ENCODE data around the gene CD37.
A peak's percentile ranks its signal among the peaks of the same experiment; 100 is the strongest.
"Not testable (repeated sequence)": the region's sequence is repeated elsewhere in the genome, so short reads cannot be mapped to it uniquely, and the experiment has no call there.

Gene CD37

DNA sequence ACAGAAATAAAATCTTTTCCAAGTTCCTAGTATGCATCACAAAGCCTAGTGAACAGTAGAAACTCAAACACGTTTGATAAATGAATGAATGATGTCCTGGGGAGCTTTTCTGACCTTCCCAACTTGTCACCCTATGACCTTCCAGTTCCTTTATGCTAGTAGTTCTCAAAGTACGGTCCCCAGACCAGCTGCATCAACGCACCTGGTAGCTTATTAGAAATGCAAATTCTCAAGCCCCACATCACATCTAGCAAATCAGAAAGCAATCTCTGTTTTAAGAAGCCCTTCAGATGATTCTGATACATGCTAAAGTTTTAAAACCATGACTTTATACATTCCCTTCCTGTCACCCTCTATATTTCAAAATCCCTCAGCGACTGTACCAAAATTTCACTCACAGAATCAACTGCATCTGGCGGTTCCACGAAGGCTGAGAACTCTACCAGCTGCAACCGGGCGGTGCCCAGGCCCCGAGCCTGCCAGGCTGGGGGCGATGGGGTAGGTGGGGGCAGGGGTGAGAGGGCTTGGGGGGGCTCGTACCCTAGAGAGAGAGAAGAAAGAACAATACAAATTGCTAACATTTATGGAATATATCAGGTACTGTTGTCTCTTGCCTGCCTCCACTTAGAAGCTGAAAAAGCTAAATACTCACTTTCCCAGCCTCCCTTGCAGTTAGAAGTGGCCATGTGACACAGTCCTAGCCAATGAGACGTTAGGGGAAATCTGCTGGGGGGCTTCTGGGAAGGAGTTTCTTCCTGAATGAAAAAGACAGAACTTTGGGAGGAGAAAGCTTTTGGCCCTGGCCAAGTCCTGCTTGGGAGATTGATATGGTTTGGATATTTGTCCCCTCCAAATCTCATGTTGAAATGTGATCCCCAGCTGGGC lies 13.3 kb downstream of the CD37 start:
- no peak for DNase-seq

DNA sequence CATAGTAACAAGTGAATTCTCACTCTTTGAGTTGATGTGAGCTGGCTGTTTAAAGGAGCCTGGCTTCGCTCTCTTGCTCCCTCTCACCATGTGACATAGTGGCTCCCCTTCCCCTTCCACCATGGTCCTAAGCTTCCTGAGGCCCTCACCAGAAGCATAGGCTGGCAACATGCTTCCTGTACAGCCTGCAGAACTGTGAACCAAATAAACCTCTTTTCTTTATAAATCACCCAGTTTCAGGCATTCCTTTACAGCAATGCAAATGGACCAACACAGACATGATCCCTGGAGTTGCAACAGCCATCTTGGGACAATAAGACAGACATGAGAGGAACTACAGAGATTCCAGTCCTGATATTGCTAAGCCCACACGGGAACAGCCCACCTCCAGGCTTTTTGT lies 14.4 kb downstream of the CD37 start:
- no peak for DNase-seq

DNA sequence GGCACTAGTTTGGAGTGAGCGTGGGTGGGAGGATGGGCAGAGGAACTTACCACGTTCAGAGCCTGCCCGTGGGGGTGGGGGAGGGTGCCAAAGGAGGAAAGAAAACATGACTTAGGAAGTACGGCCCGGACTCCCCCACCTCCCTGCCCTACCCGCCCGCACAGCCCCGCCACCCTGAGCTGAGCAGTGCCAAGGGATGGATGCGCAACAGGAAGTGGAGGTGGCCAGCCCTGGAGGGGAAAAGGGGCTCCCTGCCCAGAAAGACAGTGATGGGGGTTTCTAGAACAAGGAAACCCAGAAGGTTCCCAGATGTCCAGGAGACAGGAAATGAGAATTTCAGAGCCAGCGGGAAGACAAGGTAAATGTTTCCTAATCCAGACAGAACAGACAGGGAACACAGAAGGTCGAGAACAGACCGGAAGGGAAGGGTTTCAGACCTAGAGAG lies 20.7 kb downstream of the CD37 start:
- no peak for DNase-seq

DNA sequence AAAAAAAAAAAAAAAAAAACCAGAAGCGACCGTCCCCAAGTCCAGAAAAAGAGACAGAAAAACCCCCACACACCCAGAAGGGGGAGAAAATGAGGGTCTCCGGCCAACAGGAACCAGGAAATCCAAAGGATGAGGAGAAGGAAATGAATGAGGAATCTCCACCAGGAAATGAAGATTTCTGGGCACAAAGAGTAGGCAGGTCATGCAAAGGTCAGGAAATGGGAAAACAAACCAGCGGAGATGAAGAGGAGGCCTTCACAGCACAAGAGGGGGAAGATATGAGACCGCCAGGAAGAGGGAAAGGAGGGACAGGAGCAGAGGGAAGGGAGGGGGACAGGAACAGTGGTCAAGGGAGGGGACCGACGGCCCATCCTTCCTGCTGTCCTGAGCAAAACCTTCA lies 21.2 kb downstream of the CD37 start:
- DNase-seq, result no peak

DNA sequence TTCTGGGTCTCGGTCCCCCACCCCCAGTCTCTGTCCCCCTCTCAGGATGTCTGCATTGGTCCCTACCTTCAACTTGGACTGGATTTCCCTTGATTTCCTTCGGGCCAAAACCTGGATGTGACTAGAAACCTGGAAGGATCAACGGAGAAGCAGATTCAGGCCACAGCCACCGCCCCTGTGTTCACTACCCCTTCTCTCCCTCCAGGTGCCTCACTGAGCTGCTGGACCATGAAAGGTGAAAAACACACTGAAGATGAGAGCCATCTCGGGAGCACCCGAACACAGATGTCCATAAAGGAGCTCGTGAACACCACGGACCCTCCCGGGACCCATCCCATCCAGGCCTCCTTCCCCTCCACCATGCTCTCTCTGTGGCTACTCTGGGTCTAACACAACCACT lies 22.0 kb downstream of the CD37 start:
- DNase-seq, result no peak

DNA sequence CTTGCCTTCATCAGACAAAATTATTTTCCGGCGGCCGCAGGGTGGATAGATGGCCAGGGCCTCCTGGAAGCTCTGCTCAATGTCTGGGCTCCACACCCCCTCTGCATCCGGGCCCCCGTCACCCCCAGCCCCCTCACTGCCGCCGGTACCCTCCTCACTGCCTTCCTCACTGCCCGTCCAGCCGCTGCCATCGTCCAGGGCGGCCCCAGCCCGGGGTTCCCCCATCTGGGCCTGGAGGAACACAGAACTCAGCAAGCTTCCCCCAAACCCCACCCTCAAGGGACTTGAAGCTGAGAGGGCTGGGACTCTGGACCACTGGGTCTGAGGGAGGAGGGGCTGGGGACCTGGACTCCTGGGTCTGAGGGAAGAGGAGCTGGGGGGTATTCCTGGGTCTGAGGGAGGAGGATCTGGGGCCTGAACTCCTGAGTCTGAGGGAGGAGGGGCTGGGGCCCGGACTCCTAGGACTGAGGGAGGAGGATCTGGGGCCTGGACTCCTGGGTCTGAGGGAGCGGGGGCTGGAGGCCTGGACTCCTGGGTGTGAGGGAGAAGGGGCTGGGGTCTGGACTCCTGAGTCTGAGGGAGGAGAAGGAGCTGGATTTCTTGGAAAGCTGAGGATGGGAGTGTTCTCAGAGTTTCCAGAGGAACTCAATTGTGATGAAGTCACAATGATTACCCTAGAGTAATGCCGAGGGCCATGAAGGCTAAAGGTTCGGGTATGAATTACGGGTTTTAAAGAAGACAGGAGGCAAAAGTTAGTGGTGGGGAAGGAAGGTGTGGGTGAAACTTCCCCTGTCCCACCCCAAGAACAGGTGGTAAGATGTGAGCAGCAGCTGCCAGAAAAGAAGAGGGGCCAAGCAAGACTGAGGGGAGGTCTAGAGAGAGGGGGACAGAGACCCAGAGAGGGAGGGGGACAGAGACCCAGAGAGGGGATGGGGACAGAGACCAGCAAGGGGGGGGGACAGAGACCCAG lies 24.9 kb downstream of the CD37 start:
- DNase-seq, result no peak

DNA sequence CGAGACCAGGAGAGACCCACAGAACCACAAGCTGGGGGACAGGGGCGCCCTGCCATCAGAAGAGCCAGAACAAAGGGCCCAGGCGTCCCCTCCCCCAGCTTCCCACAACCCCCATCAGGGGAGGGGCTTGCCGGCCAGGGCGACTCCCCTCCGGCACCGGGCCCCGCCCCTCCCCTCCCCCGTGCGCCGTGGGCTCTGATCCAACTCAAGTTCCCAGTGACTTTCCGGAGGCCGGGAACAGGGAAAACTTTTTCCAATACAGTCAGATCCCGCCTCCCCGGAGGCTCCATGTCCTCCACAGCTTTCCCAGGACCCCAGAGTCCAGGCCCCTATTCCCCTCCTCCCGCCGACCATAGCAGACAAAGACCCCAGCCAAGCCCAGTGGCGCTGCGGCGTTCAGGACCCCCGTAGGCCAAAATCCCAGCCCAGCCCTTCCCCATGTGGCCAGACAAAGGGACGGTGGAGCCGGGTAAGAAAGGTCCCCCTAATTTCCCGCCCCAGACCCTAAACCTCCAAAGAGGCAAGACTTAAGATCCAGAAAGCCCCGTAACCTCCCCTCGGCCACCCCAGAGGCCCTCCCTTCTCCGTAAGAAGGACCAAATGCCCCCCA lies 26.3 kb downstream of the CD37 start:
- no peak for DNase-seq

DNA sequence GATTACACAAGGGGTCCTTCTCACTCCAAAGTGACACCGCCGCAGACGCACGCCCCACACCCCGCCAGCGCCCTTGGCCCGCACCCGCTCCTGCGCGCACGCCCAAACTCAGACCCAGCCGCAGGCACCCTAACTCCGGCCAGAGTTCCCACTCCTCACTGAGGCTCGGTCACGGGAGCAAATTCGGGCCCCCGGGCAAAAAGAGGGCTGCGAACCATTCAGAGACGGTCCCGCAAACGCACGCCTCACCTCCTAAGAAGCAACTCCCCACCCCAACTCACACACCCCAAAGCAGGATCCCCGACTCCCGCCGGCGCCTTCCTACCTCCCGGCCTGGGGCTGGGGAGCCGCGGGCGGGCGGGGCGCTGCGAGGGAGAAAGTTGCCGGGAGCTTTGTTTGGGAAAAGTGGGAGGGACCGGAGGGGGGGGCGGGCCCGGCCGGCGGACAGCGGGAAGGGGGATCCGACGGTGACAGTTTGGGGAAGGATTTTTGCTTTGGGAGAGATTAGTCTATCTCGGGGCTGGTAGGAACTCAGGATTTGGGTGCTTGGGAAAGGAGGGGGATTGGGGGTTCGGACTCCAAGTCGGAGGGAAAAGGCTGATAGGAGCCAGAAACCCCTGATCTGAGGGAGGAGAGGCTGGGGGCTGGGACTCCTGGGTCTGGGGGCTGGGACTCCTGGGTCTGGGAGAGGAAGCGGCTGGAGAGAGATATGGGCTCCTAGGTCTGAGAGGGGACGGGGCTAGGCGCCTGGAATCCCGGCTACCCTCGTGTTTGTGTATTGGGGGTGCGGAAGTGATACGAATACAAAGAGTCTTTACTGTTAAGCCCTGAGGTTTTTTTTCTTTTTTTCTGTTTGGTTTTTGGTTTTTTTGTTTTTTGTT lies 27.1 kb downstream of the CD37 start, which contains the start of gene TEAD2:
Gene TEAD2 (minus strand): TSS at position 369 of the 881 bp plus-strand sequence. CDS start 2,341 bp downstream, outside the sequence.
- no peak for DNase-seq

DNA sequence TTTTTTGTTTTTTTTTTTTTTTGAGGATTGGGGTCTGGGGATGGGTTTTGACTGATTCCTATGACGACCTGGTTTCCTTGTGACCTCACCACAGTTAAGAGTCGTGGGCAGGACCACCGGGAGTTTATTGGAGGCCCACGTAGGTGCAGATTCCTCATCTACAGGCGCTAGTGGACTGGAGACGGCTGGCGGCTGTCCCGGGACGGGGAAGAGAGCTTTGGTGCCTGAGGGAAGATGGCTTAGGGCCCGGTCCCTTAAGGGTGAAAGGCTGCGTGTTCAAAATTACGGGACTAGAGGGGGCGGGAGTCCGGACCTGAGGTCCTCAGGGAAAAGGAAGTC lies 27.7 kb downstream of the CD37 start:
- no peak for DNase-seq

DNA sequence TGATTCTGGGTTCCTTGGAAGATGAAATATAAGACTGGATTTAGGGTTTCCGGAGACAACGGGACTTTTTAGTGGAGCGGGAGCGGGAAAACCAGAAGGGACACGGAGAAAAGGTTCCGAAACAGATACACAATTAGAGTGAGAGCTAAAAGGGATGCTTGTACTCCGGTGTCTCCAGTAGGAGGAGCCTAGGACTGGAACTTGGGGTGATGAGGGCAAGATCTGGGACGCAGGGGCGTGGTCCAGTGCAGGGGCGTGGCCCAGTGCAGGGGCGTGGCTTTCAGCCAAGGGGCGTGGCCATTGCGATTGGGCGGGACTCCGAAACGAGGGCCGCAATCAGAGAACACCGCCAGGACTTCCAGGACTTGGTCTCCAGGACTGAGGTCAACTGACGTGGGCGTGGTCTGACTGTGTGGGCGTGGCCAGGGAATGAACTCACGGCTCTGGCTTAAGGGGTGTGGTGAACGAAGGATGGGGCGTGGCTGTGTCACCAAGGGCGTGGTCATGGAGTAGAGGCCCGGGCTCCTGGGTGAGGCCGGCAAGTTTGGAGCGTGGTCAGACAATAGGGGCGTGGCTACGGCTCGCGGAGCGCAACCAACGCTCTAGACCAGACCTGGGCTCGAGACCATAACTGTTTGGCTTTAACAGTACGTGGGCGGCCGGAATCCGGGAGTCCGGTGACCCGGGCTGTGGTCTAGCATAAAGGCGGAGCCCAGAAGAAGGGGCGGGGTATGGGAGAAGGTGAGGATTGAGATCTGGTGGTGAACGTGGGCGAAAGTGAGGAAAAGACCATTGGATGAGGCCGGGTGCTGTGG lies 28.3 kb downstream of the CD37 start, which contains the start of gene DKKL1:
Gene DKKL1 (plus strand): TSS at position 610 of the 815 bp plus-strand sequence. CDS start 122 bp downstream, at position 732.
- peak; percentile 59 for DNase-seq

DNA sequence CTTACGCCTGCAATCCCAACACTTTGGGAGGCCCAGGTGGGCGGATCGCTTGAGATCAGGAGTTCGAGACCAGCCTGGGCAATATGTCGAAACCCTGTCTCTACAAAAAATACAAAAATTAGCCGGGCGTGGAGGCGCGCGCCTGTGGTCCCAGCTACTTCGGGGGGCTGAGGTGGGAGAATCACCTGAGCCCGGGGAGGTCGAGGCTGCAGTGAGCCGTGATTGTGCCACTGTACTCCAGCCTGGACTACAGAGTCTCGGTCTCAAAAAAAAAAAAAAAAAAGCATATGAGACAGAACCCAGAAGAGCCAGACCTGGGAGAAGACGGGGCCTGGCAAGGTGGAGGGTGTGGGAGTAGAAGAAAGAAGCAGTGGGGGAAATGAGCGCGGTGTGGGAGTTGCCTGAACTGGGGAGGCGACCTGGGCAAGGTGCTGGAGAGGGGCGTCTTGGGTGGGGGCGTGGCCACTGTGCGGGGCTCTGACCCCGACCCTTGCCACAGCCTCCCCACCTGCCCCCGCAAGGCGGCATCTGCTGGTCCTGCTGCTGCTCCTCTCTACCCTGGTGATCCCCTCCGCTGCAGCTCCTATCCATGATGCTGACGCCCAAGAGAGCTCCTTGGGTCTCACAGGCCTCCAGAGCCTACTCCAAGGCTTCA lies 29.0 kb downstream of the CD37 start:
- no peak for DNase-seq

DNA sequence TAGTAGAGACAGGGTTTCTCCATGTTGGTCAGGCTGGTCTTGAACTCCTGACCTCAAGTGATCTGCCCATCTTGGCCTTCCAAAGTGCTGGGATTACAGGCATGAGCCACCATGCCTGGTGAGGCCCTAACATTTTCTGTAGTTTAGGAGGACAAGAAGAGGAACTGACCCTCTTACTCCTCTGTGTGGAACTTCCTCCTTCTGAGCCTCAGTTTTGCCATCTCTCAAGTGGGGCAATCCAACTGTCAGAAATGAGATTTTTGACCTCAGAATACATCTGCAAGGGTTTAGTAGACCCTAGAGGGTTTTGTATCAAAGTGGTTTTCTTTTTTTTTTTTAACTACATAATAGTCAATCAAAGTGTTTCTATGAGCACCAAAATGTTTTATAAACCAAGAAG lies 30.9 kb downstream of the CD37 start:
- no peak for DNase-seq

DNA sequence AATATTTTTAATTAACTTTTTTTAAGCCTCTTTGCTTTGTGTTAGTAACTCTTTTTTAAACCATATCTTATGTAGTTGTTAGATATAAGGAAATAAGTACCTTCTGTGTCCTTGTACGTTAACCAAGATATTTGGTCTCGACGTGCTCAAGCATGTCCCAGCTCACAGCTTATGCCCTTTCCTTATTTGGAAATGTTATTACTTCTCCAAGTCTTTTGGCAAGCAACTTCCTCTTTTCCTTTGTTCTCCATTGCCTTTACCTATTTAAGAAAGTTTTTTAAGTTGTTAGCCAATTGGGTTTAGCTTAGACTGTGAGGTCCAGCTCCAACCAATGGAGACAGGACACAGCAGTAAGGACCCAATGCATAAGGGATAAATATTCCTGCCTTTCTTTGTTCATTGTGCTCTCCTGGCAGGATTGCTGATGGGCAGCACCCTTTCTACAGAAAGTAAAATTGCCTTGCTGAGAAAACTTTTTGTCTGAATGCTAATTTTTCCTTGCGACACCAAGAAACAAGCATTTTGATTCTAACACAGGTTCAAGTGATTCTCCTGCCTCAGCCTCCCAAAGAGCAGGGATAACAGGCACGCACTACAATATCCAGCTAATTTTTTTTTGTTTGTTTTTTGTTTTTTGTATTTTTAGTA lies 33.6 kb downstream of the CD37 start:
- no peak for DNase-seq

DNA sequence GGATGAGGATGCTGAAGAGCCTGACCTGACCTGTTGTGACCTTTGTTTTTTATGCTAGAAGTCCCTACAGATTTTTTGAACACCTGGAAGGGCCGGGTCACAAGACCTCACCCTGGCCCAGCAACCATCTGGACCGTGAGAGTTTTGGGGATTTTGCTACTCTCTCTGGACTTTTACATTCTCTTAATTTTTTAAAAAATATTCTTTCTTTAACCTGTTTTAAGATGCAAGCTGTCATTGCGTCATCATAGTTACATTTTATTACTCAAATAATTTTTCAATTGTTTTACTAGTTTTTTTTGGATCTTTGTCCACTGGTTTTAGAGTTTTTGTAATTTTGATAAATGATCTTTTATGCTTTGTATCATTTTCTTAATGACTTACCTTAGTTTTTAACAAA lies 36.0 kb downstream of the CD37 start:
- DNase-seq, result no peak

DNA sequence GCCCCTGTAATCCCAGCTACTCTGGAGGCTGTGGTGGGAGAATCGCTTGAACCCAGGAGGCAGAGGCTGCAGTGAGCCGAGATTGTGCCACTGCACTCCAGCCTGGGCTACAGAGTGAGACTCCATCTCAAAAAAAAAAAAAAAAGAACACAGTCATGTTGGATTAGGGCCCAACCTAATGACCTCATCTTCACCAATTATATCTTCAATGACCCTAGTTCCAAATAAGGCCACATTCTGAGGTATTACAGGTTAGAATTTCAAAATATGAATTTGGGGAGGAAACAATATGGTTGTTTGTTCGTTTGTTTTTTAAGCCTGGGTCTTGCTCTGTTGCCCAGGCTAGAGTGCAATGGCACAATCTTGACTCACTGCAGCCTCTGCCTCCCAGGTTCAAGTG lies 38.0 kb downstream of the CD37 start:
- not testable (repeated sequence) for DNase-seq

DNA sequence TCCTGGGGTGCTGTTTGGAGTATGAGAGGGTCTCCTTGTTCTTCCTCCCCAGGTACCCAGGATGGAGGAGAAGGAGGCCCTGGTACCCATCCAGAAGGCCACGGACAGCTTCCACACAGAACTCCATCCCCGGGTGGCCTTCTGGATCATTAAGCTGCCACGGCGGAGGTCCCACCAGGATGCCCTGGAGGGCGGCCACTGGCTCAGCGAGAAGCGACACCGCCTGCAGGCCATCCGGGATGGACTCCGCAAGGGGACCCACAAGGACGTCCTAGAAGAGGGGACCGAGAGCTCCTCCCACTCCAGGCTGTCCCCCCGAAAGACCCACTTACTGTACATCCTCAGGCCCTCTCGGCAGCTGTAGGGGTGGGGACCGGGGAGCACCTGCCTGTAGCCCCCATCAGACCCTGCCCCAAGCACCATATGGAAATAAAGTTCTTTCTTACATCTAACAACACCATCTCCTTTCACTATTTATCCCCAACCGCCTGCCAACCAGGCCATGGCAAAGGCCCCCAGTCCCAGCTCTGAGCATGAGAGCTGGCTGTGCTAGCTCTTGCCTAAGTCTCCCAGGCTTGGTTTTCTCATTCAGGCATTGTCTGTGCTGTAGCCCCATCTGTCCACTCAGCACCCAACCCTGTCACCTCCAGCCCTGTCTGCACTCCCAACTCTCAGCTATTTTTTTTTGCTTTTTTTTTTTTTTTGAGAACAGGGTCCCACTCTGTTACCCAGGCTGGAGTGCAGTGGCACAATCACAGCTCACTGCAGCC lies 39.6 kb downstream of the CD37 start:
- DNase-seq, result no peak

DNA sequence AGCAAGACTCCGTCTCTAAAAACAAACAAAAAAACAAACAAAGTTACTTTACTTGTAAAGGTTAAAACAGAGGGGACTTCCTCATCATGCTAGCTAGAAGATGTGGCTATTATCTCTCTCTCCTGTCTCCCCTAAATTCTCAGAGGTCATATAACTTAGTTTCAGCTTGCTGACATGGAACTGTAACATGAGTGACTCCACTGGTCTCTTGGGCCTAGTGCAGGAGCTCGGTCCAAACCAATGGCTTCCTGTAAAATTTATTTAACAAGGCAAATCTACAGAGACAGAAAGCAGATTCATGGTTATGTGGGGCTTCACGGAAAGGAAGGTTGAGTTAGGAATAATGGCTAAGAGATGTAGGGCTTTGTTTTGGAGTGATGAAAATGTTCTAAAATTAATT lies 43.3 kb downstream of the CD37 start:
- DNase-seq, result no peak

DNA sequence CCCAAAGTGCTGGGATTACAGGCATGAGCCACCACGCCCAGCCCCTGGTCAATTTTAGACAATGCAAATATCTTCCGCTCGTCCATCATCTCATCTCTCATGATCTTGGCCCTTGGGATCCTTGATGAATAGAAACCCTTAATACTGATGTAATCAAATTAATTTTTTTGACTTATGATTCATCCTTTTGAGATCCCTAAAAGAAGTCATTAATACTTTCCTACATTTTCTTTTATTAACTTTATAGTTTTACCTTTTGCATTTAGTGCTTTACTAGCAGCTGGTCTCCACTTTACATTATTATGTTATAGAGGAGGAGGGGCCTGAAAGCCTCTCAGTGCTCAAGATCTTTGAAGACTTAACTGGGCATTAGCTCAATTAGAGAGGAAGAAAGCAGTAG lies 45.2 kb downstream of the CD37 start:
- no peak for DNase-seq

DNA sequence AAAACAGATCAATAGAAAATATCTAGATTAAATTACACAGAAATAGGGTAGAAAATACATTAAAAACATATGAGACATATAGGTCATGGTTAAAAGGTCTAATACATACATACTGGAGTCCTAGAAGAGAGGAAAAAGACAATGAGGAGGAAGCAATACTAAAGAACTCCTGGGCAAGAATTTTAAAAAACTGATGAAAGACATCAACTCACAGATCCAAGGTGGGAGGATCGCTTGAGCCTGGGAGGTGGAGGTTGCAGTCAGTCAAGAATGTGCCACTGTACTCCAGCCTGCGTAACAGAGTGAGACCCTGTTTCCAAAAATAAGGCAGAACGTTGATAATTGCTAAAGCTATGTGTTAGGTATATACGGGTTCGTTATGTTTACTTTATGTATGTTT lies 47.4 kb downstream of the CD37 start:
- DNase-seq, result no peak

Measured in activated CD8-positive, alpha-beta memory T cell treated with anti-CD3 and anti-CD28 coated beads, Interleukin-2, amount 50 U/mL, for 4 hours (primary cell).